Astrocyte (in vitro differentiated cells and primary cell): Measurements from ENCODE around the gene PRDX3. TPM values are rescaled to one million over a fixed set of nuclear protein-coding genes. Genes with fewer than 3 reads are reported as not detected.
A peak's percentile ranks its signal among the peaks of the same experiment; 100 is the strongest.

Experiments used
- DNase-seq: peaks from one replicate; pipeline ENCODE4 v3.0.0-alpha.2; 2010; ENCODE audit warnings: low read depth
- FAIRE-seq: peaks from 2 replicates; lab custom pipeline; 2011; peaks lifted over from hg19 to GRCh38; lab: Jason Lieb, UNC
- H2AFZ ChIP-seq: 2 replicates; pipeline ENCODE4 v1.6.0; 2012; ENCODE audit warnings: low read depth, low read length, inconsistent platforms
- H3K27ac ChIP-seq: 2 replicates; pipeline ENCODE4 v1.5.1; 2011; ENCODE audit warnings: low read depth, low read length, inconsistent platforms
- H3K27me3 ChIP-seq: 2 replicates; pipeline ENCODE4 v1.6.0; 2011; ENCODE audit warnings: low read length, inconsistent platforms; ENCODE audit not compliant: insufficient read depth
- H3K36me3 ChIP-seq: 2 replicates; pipeline ENCODE4 v1.5.1; 2011; ENCODE audit warnings: low read length, inconsistent platforms; ENCODE audit not compliant: insufficient read depth
- H3K4me1 ChIP-seq: 2 replicates; pipeline ENCODE4 v1.5.1; 2011; ENCODE audit warnings: low read length, inconsistent platforms; ENCODE audit not compliant: insufficient read depth
- H3K4me2 ChIP-seq: 2 replicates; pipeline ENCODE4 v1.6.0; 2012; ENCODE audit warnings: low read length, inconsistent platforms
- H3K4me3 ChIP-seq: 2 replicates; pipeline ENCODE4 v1.5.1; 2011; ENCODE audit warnings: low read depth, mild to moderate bottlenecking, low read length, inconsistent platforms; ENCODE audit not compliant: insufficient read depth
- H3K79me2 ChIP-seq: 2 replicates; pipeline ENCODE4 v1.6.0; 2012; ENCODE audit warnings: mild to moderate bottlenecking, low read length, inconsistent platforms; ENCODE audit not compliant: insufficient read depth
- H3K9ac ChIP-seq: 2 replicates; pipeline ENCODE4 v1.6.0; 2012; ENCODE audit warnings: mild to moderate bottlenecking, low read length, inconsistent platforms
- H3K9me3 ChIP-seq: 2 replicates; pipeline ENCODE4 v1.5.1; 2012; ENCODE audit warnings: low read depth, mild to moderate bottlenecking, low read length, inconsistent platforms; ENCODE audit not compliant: insufficient read depth
- H4K20me1 ChIP-seq: 2 replicates; pipeline ENCODE4 v1.6.0; 2012; ENCODE audit warnings: low read length, inconsistent platforms; ENCODE audit not compliant: insufficient read depth
- H3K27ac Mint-ChIP-seq: one replicate; pipeline ENCODE4 v1.8.0; 2021; ENCODE audit warnings: mild to moderate bottlenecking, mixed read lengths; ENCODE audit not compliant: unreplicated experiment
- H3K27me3 Mint-ChIP-seq: one replicate; pipeline ENCODE4 v1.8.0; 2021; ENCODE audit warnings: low read depth, mixed read lengths; ENCODE audit not compliant: unreplicated experiment
- H3K36me3 Mint-ChIP-seq: one replicate; pipeline ENCODE4 v1.8.0; 2021; ENCODE audit warnings: low read depth, mixed read lengths; ENCODE audit not compliant: unreplicated experiment
- H3K4me1 Mint-ChIP-seq: one replicate; pipeline ENCODE4 v1.8.0; 2021; ENCODE audit warnings: low read depth, mixed read lengths; ENCODE audit not compliant: unreplicated experiment
- H3K4me3 Mint-ChIP-seq: one replicate; pipeline ENCODE4 v1.8.0; 2021; ENCODE audit warnings: mild to moderate bottlenecking, moderate library complexity, mixed read lengths; ENCODE audit not compliant: unreplicated experiment
- H3K9me3 Mint-ChIP-seq: one replicate; pipeline ENCODE4 v1.8.0; 2021; ENCODE audit warnings: mild to moderate bottlenecking, mixed read lengths; ENCODE audit not compliant: unreplicated experiment
- CTCF ChIP-seq: IDR thresholded peaks from 2 replicates; pipeline ENCODE4 v1.5.1; 2011; ENCODE audit warnings: low read depth, mild to moderate bottlenecking, inconsistent platforms, low read length, moderate library complexity; ENCODE audit not compliant: insufficient read depth
- EZH2 ChIP-seq: IDR thresholded peaks from 2 replicates; pipeline ENCODE4 v1.6.1; 2012; ENCODE audit warnings: mild to moderate bottlenecking, low read length, inconsistent platforms; ENCODE audit not compliant: insufficient read depth
- total RNA-seq: library from RNA; stranded (reverse); gene quantifications from 2 replicates; pipeline ENCODE4 v1.2.1, GENCODE V29; 2021

The PRDX3 gene
- total RNA-seq, 1 donor from 2014 or later, result 127 TPM

- FAIRE-seq (no peak), DNase-seq (no peak)
- H3K27me3 ChIP-seq, result no peaks in the 10 kb centered on the region
- no peaks in the 10 kb centered on the region for H3K9me3 ChIP-seq
- H3K4me1 ChIP-seq, result peaks cover 7% of the 10 kb centered on the region
- H2AFZ ChIP-seq, result no peak overlapping the region
- no peaks in the 10 kb centered on the region for H4K20me1 ChIP-seq
- no peak overlapping the region for H3K9ac ChIP-seq
- H3K79me2 ChIP-seq, result no peaks in the 10 kb centered on the region
- Mint-ChIP-seq H3K4me3 (no peak overlapping the region), H3K4me1 (peaks cover 18% of the 10 kb centered on the region), H3K36me3 (peaks cover 20% of the 10 kb centered on the region), H3K9me3 (no peaks in the 10 kb centered on the region), H3K27me3 (no peaks in the 10 kb centered on the region), H3K27ac (peak overlapping the region; percentile 9)
- peaks cover 12% of the 10 kb centered on the region for H3K36me3 ChIP-seq
- H3K27ac ChIP-seq, result no peak overlapping the region
- TF ChIP-seq EZH2 (no peak), CTCF (no peak)
- no peak overlapping the region for H3K4me2 ChIP-seq
- no peak overlapping the region for H3K4me3 ChIP-seq
Measured at GRCh38 chr10:119118231-119118630, 60.4 kb downstream of the PRDX3 start.

Other genes starting within 250 kb of the PRDX3 start
- gene NANOS1, start 149.1 kb downstream of the PRDX3 start, total RNA-seq, result 3.0 and 4.7 TPM in 2 replicates
- 137 and 146 TPM in 2 replicates for gene EIF3A, start 98.0 kb downstream of the PRDX3 start, total RNA-seq
- gene DENND10, start 74.7 kb downstream of the PRDX3 start, total RNA-seq, result 39.9 and 41.8 TPM in 2 replicates
- 16.7 and 16.9 TPM in 2 replicates for gene SFXN4, start 13.1 kb downstream of the PRDX3 start, total RNA-seq
- gene GRK5, start 28.8 kb upstream of the PRDX3 start, total RNA-seq, result 6.8 and 8.5 TPM in 2 replicates